IMR-90 (cell line): ENCODE measurements around the gene ABT1. TPM values are rescaled to one million over a fixed set of nuclear protein-coding genes. Genes with fewer than 3 reads are reported as not detected.

Source experiments
- ATAC-seq: fragments of 200-7000 bp; cut with Tn5 transposase; 2 replicates; pipeline ENCODE4 v1.9.1; 2020; ENCODE audit warnings: low read depth, mild to moderate bottlenecking, moderate library complexity
- BruUV-seq: library from RNA; stranded (reverse); fragments of 400-500 nt; replicated peaks from 2 replicates; lab custom pipeline; 2021; lab: Mats Ljungman, UMichigan
- CTCF ChIA-PET: fragments of 300-600 bp; formaldehyde crosslinking; extraction: SDS; loops from one replicate; lab custom pipeline; 2021; ENCODE audit warnings: antibody characterized with exemption; lab: Yijun Ruan, JAX
- POLR2A ChIA-PET: fragments of 300-600 bp; sonication (Branson Sonifier 250); formaldehyde crosslinking; loops from one replicate; lab custom pipeline; 2022; ENCODE audit warnings: antibody characterized with exemption; ENCODE audit not compliant: unreplicated experiment; lab: Charles Lee
- DNase-seq: peaks from one replicate; pipeline ENCODE4 v3.0.0; 2013
- H2AFZ ChIP-seq: replicated peaks from 2 replicates; pipeline ENCODE3; 2013; ENCODE audit warnings: low read length, mild to moderate bottlenecking; ENCODE audit not compliant: poor library complexity
- H2AK5ac ChIP-seq: 2 replicates; pipeline ENCODE4 v1.6.1; 2013; ENCODE audit warnings: low read depth, low read length, inconsistent platforms
- H2AK9ac ChIP-seq: replicated peaks from 2 replicates; pipeline ENCODE3; 2013; ENCODE audit warnings: mild to moderate bottlenecking, low read depth, low read length, moderate library complexity; ENCODE audit not compliant: poor library complexity
- H2BK120ac ChIP-seq: 2 replicates; pipeline ENCODE4 v1.6.1; 2013; ENCODE audit warnings: low read depth, low read length, inconsistent platforms
- H2BK15ac ChIP-seq: 3 replicates; pipeline ENCODE4 v1.6.1; 2013; ENCODE audit warnings: low read depth, low read length, inconsistent platforms
- H2BK20ac ChIP-seq: 2 replicates; pipeline ENCODE4 v1.6.1; 2013; ENCODE audit warnings: low read depth, mild to moderate bottlenecking, inconsistent platforms, low read length, moderate library complexity
- H2BK5ac ChIP-seq: 2 replicates; pipeline ENCODE4 v1.6.1; 2013; ENCODE audit warnings: mild to moderate bottlenecking, low read depth, low read length, inconsistent platforms; ENCODE audit not compliant: poor library complexity, severe bottlenecking
- H3K14ac ChIP-seq: replicated peaks from 2 replicates; pipeline ENCODE4 v1.6.1; 2013; ENCODE audit warnings: low read depth, low read length, inconsistent platforms
- H3K18ac ChIP-seq: 2 replicates; pipeline ENCODE4 v1.6.1; 2013; ENCODE audit warnings: low read depth, low read length, control low read depth
- H3K23ac ChIP-seq: 2 replicates; pipeline ENCODE4 v1.6.1; 2013; ENCODE audit warnings: low read depth, low read length, inconsistent platforms
- H3K27ac ChIP-seq: 2 replicates; pipeline ENCODE4 v1.5.1; 2013; ENCODE audit warnings: mild to moderate bottlenecking, control low read depth, low read length; ENCODE audit not compliant: insufficient read depth
- H3K27me3 ChIP-seq: 2 replicates; pipeline ENCODE4 v1.6.1; 2013; ENCODE audit warnings: low read length; ENCODE audit not compliant: control insufficient read depth, insufficient read depth
- H3K36me3 ChIP-seq: 2 replicates; pipeline ENCODE4 v1.6.1; 2013; ENCODE audit warnings: low read length, mixed read lengths; ENCODE audit not compliant: control insufficient read depth, insufficient read depth
- H3K4ac ChIP-seq: 2 replicates; pipeline ENCODE4 v1.6.1; 2013; ENCODE audit warnings: low read depth, low read length, inconsistent platforms
- H3K4me1 ChIP-seq: 2 replicates; pipeline ENCODE4 v1.6.1; 2013; ENCODE audit warnings: low read length, mixed read lengths; ENCODE audit not compliant: control insufficient read depth, insufficient read depth
- H3K4me2 ChIP-seq: 2 replicates; pipeline ENCODE4 v1.6.1; 2013; ENCODE audit warnings: low read depth, mild to moderate bottlenecking, control low read depth, low read length, moderate library complexity
- H3K4me3 ChIP-seq: 2 replicates; pipeline ENCODE4 v1.5.1; 2013; ENCODE audit warnings: low read depth, mild to moderate bottlenecking, control low read depth, low read length, moderate library complexity; ENCODE audit not compliant: insufficient read depth
- H3K56ac ChIP-seq: 2 replicates; pipeline ENCODE4 v1.6.1; 2013; ENCODE audit warnings: low read length, inconsistent platforms; ENCODE audit not compliant: insufficient read depth; ENCODE audit errors: extremely low read depth
- H3K79me1 ChIP-seq, 2 experiments: 2 replicates each; pipeline ENCODE4 v1.6.1; 2013; ENCODE audit warnings: low read length in 2 of 2, inconsistent platforms in 1 of 2, low read depth in 1 of 2
- H3K9ac ChIP-seq: 2 replicates; pipeline ENCODE4 v1.6.1; 2013; ENCODE audit warnings: low read depth, low read length, control low read depth
- H3K9me1 ChIP-seq: 2 replicates; pipeline ENCODE4 v1.6.1; 2013; ENCODE audit warnings: low read length, inconsistent platforms; ENCODE audit not compliant: insufficient read depth
- H3K9me3 ChIP-seq: 2 replicates; pipeline ENCODE4 v1.6.1; 2013; ENCODE audit warnings: low read length; ENCODE audit not compliant: control insufficient read depth, insufficient read depth
- H4K20me1 ChIP-seq: 2 replicates; pipeline ENCODE4 v1.6.1; 2013; ENCODE audit warnings: low read length, inconsistent platforms; ENCODE audit not compliant: insufficient read depth
- H4K5ac ChIP-seq: 2 replicates; pipeline ENCODE4 v1.6.1; 2013; ENCODE audit warnings: mild to moderate bottlenecking, low read depth, low read length, control low read depth
- H4K8ac ChIP-seq, 2 experiments: 2 replicates each; pipeline ENCODE4 v1.6.1; 2013; ENCODE audit warnings: low read depth in 2 of 2, low read length in 2 of 2, control low read depth in 1 of 2, inconsistent platforms in 1 of 2
- H4K91ac ChIP-seq: 2 replicates; pipeline ENCODE4 v1.6.1; 2013; ENCODE audit warnings: low read depth, low read length, inconsistent platforms; ENCODE audit not compliant: insufficient read depth
- BHLHE40 ChIP-seq: fragments of 150-350 bp; IDR thresholded peaks from 2 replicates; pipeline ENCODE4 v1.6.1; 2016; ENCODE audit warnings: mild to moderate bottlenecking, low read depth, low read length
- CEBPB ChIP-seq: IDR thresholded peaks from 2 replicates; pipeline ENCODE4 v1.6.1; 2012; ENCODE audit warnings: low read depth, low read length, improper control_type of control experiment
- FOS ChIP-seq: fragments of 150-350 bp; IDR thresholded peaks from 2 replicates; pipeline ENCODE4 v1.6.1; 2016; ENCODE audit warnings: low read depth, low read length
- MAFK ChIP-seq: IDR thresholded peaks from 2 replicates; pipeline ENCODE4 v1.6.1; 2012; ENCODE audit warnings: low read depth, low read length, improper control_type of control experiment
- NFE2L2 ChIP-seq: fragments of 150-350 bp; IDR thresholded peaks from 2 replicates; pipeline ENCODE4 v1.6.1; 2016; ENCODE audit warnings: low read depth, mild to moderate bottlenecking, low read length
- RAD21 ChIP-seq: IDR thresholded peaks from 2 replicates; pipeline ENCODE4 v1.6.1; 2012; ENCODE audit warnings: low read length, improper control_type of control experiment
- WGBS, 2 experiments: methylation state at CpG; one replicate each; pipeline versions ENCODE4 v1.1.5 to v1.1.7; 2013; ENCODE audit warnings: missing lambda C conversion rate in 2 of 2; ENCODE audit not compliant: insufficient read length in 1 of 2; ENCODE audit errors: extremely low coverage in 2 of 2; 5-methylcytosine and 5-hydroxymethylcytosine counted together
- dilution Hi-C: fragments of 300-500 bp; cut with HindIII; formaldehyde crosslinking; loops from one replicate; pipeline ENCODE4 v1.14.3; 2018; ENCODE audit warnings: low sequenced_read_pairs; ENCODE audit not compliant: unreplicated experiment
- in situ Hi-C: fragments of 300-500 bp; cut with MboI; formaldehyde crosslinking; loops from 3 replicates; pipeline ENCODE4 v1.14.3; 2019; ENCODE audit warnings: low sequenced_read_pairs, inconsistent platforms, mixed read lengths
- intact Hi-C: fragments of 100-400 bp; cut with micrococcal nuclease; formaldehyde crosslinking; loops from 2 replicates; pipeline ENCODE4 v1.10.0; 2022
- polyA plus RNA-seq, 3 experiments: library from polyadenylated mRNA; depleted of rRNA; stranded (reverse); fragments of >200 nt; gene quantifications; 2 replicates each; pipeline ENCODE4 v1.2.3, GENCODE V29; 2012; ENCODE audit warnings: low replicate concordance in 1 of 3
- total RNA-seq: library from RNA; depleted of rRNA; stranded (reverse); fragments of >200 nt; gene quantifications from 2 replicates; pipeline ENCODE4 v1.2.3, GENCODE V29; 2012
- TF ChIP-seq, protein P1 (sequence below): fragments of 150-350 bp; IDR thresholded peaks from 2 replicates; pipeline ENCODE4 v1.6.1; 2017; ENCODE audit warnings: mild to moderate bottlenecking, antibody characterized with exemption, low read length, low read depth

ABT1 gene
- total and polyA plus RNA-seq, 2 of the 4 experiments (the other 2 are of a cell fraction): 15.2 to 15.4 TPM

- Histone ChIP-seq H2BK120ac (no peak overlapping the region), H3K9ac (no peak overlapping the region), H3K27me3 (peaks cover 43% of the 10 kb centered on the region), H3K36me3 (no peaks in the 10 kb centered on the region), H2BK20ac (no peak overlapping the region), H4K5ac (no peak overlapping the region), H3K4ac (no peak overlapping the region), H3K18ac (no peak overlapping the region), H3K4me2 (peak overlapping the region; percentile 42; the same call in 1 of the 2 replicates), H3K4me1 (no peaks in the 10 kb centered on the region; the same call in 1 of the 2 replicates), H2AK5ac (no peak overlapping the region), H3K4me3 (no peak overlapping the region; the same call in 1 of the 2 replicates), H2AFZ (peak overlapping the region; percentile 79), H3K79me1 (no peaks in the 10 kb centered on the region), H3K14ac (no peak overlapping the region), H4K91ac (no peak overlapping the region), H3K9me3 (peaks cover 3% of the 10 kb centered on the region; the same call in 1 of the 2 replicates), H2AK9ac (no peak overlapping the region), H4K20me1 (no peaks in the 10 kb centered on the region), H3K23ac (no peak overlapping the region), H4K8ac (no peak overlapping the region), H3K27ac (no peak overlapping the region), H3K56ac (no peak overlapping the region), H2BK15ac (no peak overlapping the region), H3K9me1 (no peaks in the 10 kb centered on the region), H2BK5ac (no peak overlapping the region)
- TF ChIP-seq BHLHE40: no peak
- no peak for TF ChIP-seq NFE2L2
- TF ChIP-seq, protein P1, sequence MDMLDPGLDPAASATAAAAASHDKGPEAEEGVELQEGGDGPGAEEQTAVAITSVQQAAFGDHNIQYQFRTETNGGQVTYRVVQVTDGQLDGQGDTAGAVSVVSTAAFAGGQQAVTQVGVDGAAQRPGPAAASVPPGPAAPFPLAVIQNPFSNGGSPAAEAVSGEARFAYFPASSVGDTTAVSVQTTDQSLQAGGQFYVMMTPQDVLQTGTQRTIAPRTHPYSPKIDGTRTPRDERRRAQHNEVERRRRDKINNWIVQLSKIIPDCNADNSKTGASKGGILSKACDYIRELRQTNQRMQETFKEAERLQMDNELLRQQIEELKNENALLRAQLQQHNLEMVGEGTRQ: no peak
- no peak for TF ChIP-seq RAD21
- TF ChIP-seq FOS: no peak
- no peak for TF ChIP-seq MAFK
- TF ChIP-seq CEBPB: no peak
- no TSS peak for BruUV-seq
- ChIA-PET CTCF (no interaction called here), POLR2A (no interaction called here)
- in situ Hi-C loops: no loop called here
- intact Hi-C loops: no loop called here
- ATAC-seq (peak; percentile 35; the same call in 1 of the 2 replicates), DNase-seq (no peak)
- dilution Hi-C loops: no loop called here
- 1% methylated on average over 15 of the region's 68 CpGs; no CpG with 5 or more reads in 1 of the 2 experiments for WGBS, 2 experiments
Measured at GRCh38 chr6:26613689-26614683, 17.2 kb downstream of the ABT1 start.
